Right lobe of liver (tissue), 6 donors: ENCODE measurements around the gene CTSH. TPM values are rescaled to one million over a fixed set of nuclear protein-coding genes. Genes with fewer than 3 reads are reported as not detected.
"Not testable (repeated sequence)": the region's sequence is repeated elsewhere in the genome, so short reads cannot be mapped to it uniquely, and the experiment has no call there.

ENCODE experiments used
- ATAC-seq, 4 donors: fragments of 200-7000 bp; cut with Tn5 transposase; one replicate each; pipeline ENCODE4 v1.9.1; 2020; ENCODE audit warnings: mild to moderate bottlenecking in 4 of 4, moderate library complexity in 4 of 4
- DNase-seq, 3 donors: peaks; one replicate each; pipeline ENCODE4 v3.0.0-alpha.2; 2020
- H3K27ac ChIP-seq, 3 donors: fragments of 200-600 bp; one replicate each; pipeline ENCODE4 v1.8.0; 2022
- H3K27me3 ChIP-seq, 2 donors: fragments of 200-600 bp; one replicate each; pipeline ENCODE4 v1.8.0; 2022
- H3K36me3 ChIP-seq, 4 donors: fragments of 200-600 bp; sonication (generic) in 1 of 4; one replicate each; pipeline versions ENCODE4 v1.5.1 to v1.8.0; 2017 to 2022; ENCODE audit warnings: control low read depth in 1 of 4
- H3K4me1 ChIP-seq, 4 donors: fragments of 200-600 bp; sonication (generic) in 1 of 4; one replicate each; pipeline versions ENCODE4 v1.5.1 to v1.8.0; 2017 to 2022; ENCODE audit warnings: control low read depth in 1 of 4
- H3K4me3 ChIP-seq, 3 donors: fragments of 200-600 bp; one replicate each; pipeline ENCODE4 v1.8.0; 2022
- H3K9me3 ChIP-seq, 4 donors: fragments of 200-600 bp; sonication (generic) in 1 of 4; one replicate each; pipeline versions ENCODE4 v1.5.1 to v1.8.0; 2017 to 2022; ENCODE audit warnings: control low read depth in 1 of 4
- CTCF ChIP-seq, 4 donors: fragments of 200-600 bp in 3 of 4; fragments of 450-650 bp in 1 of 4; IDR thresholded peaks; one replicate each; pipeline versions ENCODE4 v1.5.1 to v1.8.0; 2016 to 2022; ENCODE audit warnings: antibody characterized with exemption in 4 of 4, mild to moderate bottlenecking in 2 of 4
- POLR2A ChIP-seq: fragments of 450-650 bp; IDR thresholded peaks from one replicate; pipeline ENCODE4 v1.6.1; 2017; ENCODE audit warnings: antibody characterized with exemption, mild to moderate bottlenecking
- WGBS: methylation state at CpG from one replicate; pipeline ENCODE4 v1.1.6; 2018; ENCODE audit warnings: low coverage, low lambda C conversion rate; ENCODE audit not compliant: insufficient coverage; ENCODE audit errors: missing lambda C conversion rate; 5-methylcytosine and 5-hydroxymethylcytosine counted together
- intact Hi-C, 2 donors: fragments of 100-400 bp; cut with DNase I; formaldehyde crosslinking; loops; one replicate each; pipeline versions ENCODE4 v1.11.2 to v1.14.1; 2022
- total RNA-seq, 6 experiments: library from RNA; depleted of rRNA in 2 of 6; stranded (reverse); fragments of >200 nt in 2 of 6; fragmentation: NEBNext Ultra II Directional in 3 of 6; extraction: Animal tissue kit (Norgen Biotek cat#: 25700) in 3 of 6; gene quantifications; one replicate each; pipeline versions ENCODE4 v1.1.0 to v1.2.4, GENCODE V29; 2016 to 2023
- donor health status: DM: no; HTN: yes; CAD: no.
- donor health status: DM: no; HTN: no; CAD: no.
- donor health status: DM: no; HTN: no; CAD: no.
- donor health status: DM: no; HTN: yes; CAD: no.
- donor health status: DM: no; HTN: yes; CAD: no.

Gene CTSH
- total RNA-seq, 6 experiments from 2014 or later, result 32.0 to 183 (median 98.1) TPM

- H3K27me3 ChIP-seq, result no peaks in the 10 kb centered on the region
- peaks cover 0 to 17% (median 8%) of the 10 kb centered on the region in 4 donors for H3K4me1 ChIP-seq
- peak; percentile 81 to 83 (median 82) for ATAC-seq
- intact Hi-C loops, result no loop called here
- no peaks in the 10 kb centered on the region for H3K9me3 ChIP-seq
- TF ChIP-seq CTCF (IDR thresholded peaks at IDR 0.05) (no peak), POLR2A (no peak)
- no peak overlapping the region for H3K4me3 ChIP-seq
- H3K27ac ChIP-seq, result peak overlapping the region in 1 of 3 donors; percentile 63
- DNase-seq, result peak in 2 of 3 donors; percentile 73 to 86
- WGBS, result 20% methylated on average over 2 of the region's 2 CpGs
- peaks cover 5 to 64% (median 24%) of the 10 kb centered on the region in 4 donors for H3K36me3 ChIP-seq
These were observed 38.6 kb downstream of the CTSH start for GRCh38 chr15:78906316-78906620.

- no peak overlapping the region for H3K27ac ChIP-seq
- intact Hi-C loops, result no loop called here
- ATAC-seq, result no peak
These were observed 40.1 kb downstream of the CTSH start for GRCh38 chr15:78904599-78905358.

GRCh38 chr15:78902281-78903032 lies 42.4 kb downstream of the CTSH start:
- 80% methylated on average over 6 of the region's 13 CpGs for WGBS
- intact Hi-C loops, ATAC-seq, DNase-seq, H3K9me3 ChIP-seq, H3K4me3 ChIP-seq, H3K27me3 ChIP-seq, H3K27ac ChIP-seq: not testable (repeated sequence)
- Histone ChIP-seq H3K36me3 (peaks cover 4 to 90% (median 38%) of the 10 kb centered on the region in 4 donors), H3K4me1 (peaks cover 0 to 17% (median 8%) of the 10 kb centered on the region in 4 donors)

More at GRCh38 chr15:78904599-78905358, 40.1 kb downstream of the CTSH start:
- no peak overlapping the region for H3K4me3 ChIP-seq
- peaks cover 0 to 79% (median 29%) of the 10 kb centered on the region in 4 donors for H3K36me3 ChIP-seq
- peaks cover 0 to 17% (median 8%) of the 10 kb centered on the region in 4 donors for H3K4me1 ChIP-seq
- no peak for TF ChIP-seq CTCF (IDR thresholded peaks at IDR 0.05)
- TF ChIP-seq POLR2A, result no peak
- H3K27me3 ChIP-seq, result no peaks in the 10 kb centered on the region
- no peaks in the 10 kb centered on the region for H3K9me3 ChIP-seq
- no peak for DNase-seq
- 82% methylated on average over 6 of the region's 6 CpGs for whole genome bisulfite sequencing

- H3K27ac ChIP-seq, ATAC-seq, H3K4me3 ChIP-seq, H3K27me3 ChIP-seq, intact Hi-C loops, DNase-seq, H3K9me3 ChIP-seq: not testable (repeated sequence)
- Histone ChIP-seq H3K4me1 (peaks cover 0 to 11% (median 4%) of the 10 kb centered on the region in 4 donors), H3K36me3 (peaks cover 4 to 93% (median 42%) of the 10 kb centered on the region in 4 donors)
- 89% methylated on average over 5 of the region's 14 CpGs for WGBS
These were observed 43.9 kb downstream of the CTSH start for GRCh38 chr15:78900819-78901533.

GRCh38 chr15:78898540-78898939 lies 46.3 kb downstream of the CTSH start:
- H3K27me3 ChIP-seq, result no peaks in the 10 kb centered on the region
- no peak overlapping the region for H3K27ac ChIP-seq
- TF ChIP-seq CTCF (IDR thresholded peaks at IDR 0.05) (no peak), POLR2A (no peak)
- DNase-seq (no peak), ATAC-seq (no peak)
- 78% methylated on average over 4 of the region's 4 CpGs for WGBS
- no peak overlapping the region for H3K4me3 ChIP-seq
- no peaks in the 10 kb centered on the region for H3K9me3 ChIP-seq
- intact Hi-C loops, result no loop called here
- H3K36me3 ChIP-seq, result peaks cover 4 to 95% (median 53%) of the 10 kb centered on the region in 4 donors
- no peaks in the 10 kb centered on the region for H3K4me1 ChIP-seq
